Activated CD4-positive, alpha-beta T cell treated with anti-CD3 and anti-CD28 coated beads for 36 hours (primary cell): Measurements from ENCODE around the gene CAMKK2. TPM values are rescaled to one million over a fixed set of nuclear protein-coding genes. Genes with fewer than 3 reads are reported as not detected.
"Not testable (repeated sequence)": the region's sequence is repeated elsewhere in the genome, so short reads cannot be mapped to it uniquely, and the experiment has no call there.

Experiments
- ATAC-seq: fragments of 200-7000 bp; cut with Tn5 transposase; one replicate; pipeline ENCODE4 v1.10.0; 2021; ENCODE audit warnings: mild to moderate bottlenecking, moderate library complexity
- CTCF ChIA-PET: fragments of 350-600 bp; sonication (Branson Sonifier 250); formaldehyde crosslinking; loops from one replicate; lab custom pipeline; 2021; ENCODE audit warnings: antibody characterized with exemption; lab: Charles Lee
- POLR2A ChIA-PET: fragments of 350-600 bp; sonication (Branson Sonifier 250); formaldehyde crosslinking; loops from one replicate; lab custom pipeline; 2021; ENCODE audit warnings: antibody characterized with exemption, inconsistent platforms; lab: Charles Lee
- DNase-seq: peaks from one replicate; pipeline ENCODE4 v3.0.0-alpha.2; 2020
- H3K27ac Mint-ChIP-seq: one replicate; pipeline ENCODE4 v1.8.0; 2021; ENCODE audit warnings: mixed read lengths
- H3K27me3 Mint-ChIP-seq: one replicate; pipeline ENCODE4 v1.8.0; 2021; ENCODE audit warnings: mixed read lengths
- H3K36me3 Mint-ChIP-seq: one replicate; pipeline ENCODE4 v1.8.0; 2021; ENCODE audit warnings: low read depth, mixed read lengths
- H3K4me1 Mint-ChIP-seq: one replicate; pipeline ENCODE4 v1.8.0; 2021; ENCODE audit warnings: mixed read lengths
- H3K4me3 Mint-ChIP-seq: one replicate; pipeline ENCODE4 v1.8.0; 2021; ENCODE audit warnings: mild to moderate bottlenecking, moderate library complexity, mixed read lengths
- H3K9me3 Mint-ChIP-seq: one replicate; pipeline ENCODE4 v1.8.0; 2021; ENCODE audit warnings: low read depth, mixed read lengths
- intact Hi-C, 2 experiments: fragments of 100-400 bp; cut with DNase I in 1 of 2; cut with micrococcal nuclease in 1 of 2; formaldehyde crosslinking; loops; one replicate each; pipeline versions ENCODE4 v1.14.2 to v1.15.1; 2022 to 2024; cut with DNase I, micrococcal nuclease
- total RNA-seq, 2 experiments: library from RNA; stranded (reverse); gene quantifications; one replicate each; pipeline ENCODE4 v1.2.3, GENCODE V29; 2021

CAMKK2 gene
- total RNA-seq, 2 experiments from 2014 or later = 24.2 to 30.3 TPM

- CTCF ChIA-PET = interaction anchor here (1.1 kb wide), 1 partner anchor 165 kb away, joined by 4 read pairs; no protein-coding TSS in a partner anchor
- POLR2A ChIA-PET, H3K9me3 Mint-ChIP-seq, H3K36me3 Mint-ChIP-seq, H3K27ac Mint-ChIP-seq, H3K27me3 Mint-ChIP-seq, H3K4me3 Mint-ChIP-seq, DNase-seq, ATAC-seq: not testable (repeated sequence)
- peaks cover 18% of the 10 kb centered on the region for H3K4me1 Mint-ChIP-seq
- intact Hi-C loops = loop anchor here (5.0 kb wide), 2 partner anchors 54 to 504 kb away; partner anchors contain the start of genes ANAPC5 (in 1 of the 2) and SETD1B (in 1 of the 2)
These were observed 1.9 kb upstream of the CAMKK2 start for GRCh38 chr12:121298411-121298810.

- H3K4me1 Mint-ChIP-seq = peaks cover 20% of the 10 kb centered on the region
- peak overlapping the region; percentile 79 for H3K4me3 Mint-ChIP-seq
- DNase-seq (peak; percentile 86), ATAC-seq (peak; percentile 16)
- ChIA-PET CTCF (interaction anchor here (0.7 to 1.1 kb wide), 3 partner anchors 50 to 183 kb away, joined by 3 to 5 read pairs (median 4); no protein-coding TSS in a partner anchor), POLR2A (interaction anchor here (1.0 kb wide), 1 partner anchor 103 kb away, joined by 5 read pairs; no protein-coding TSS in a partner anchor)
- peaks cover 4% of the 10 kb centered on the region for H3K36me3 Mint-ChIP-seq
- intact Hi-C loops = loop anchor here (1.0 to 5.0 kb wide), 7 partner anchors 55 to 611 kb away; partner anchors contain the start of genes ANAPC5 (in 1 of the 2), C12orf43 (in 1 of the 2), KDM2B (in 1 of the 2) and MLEC (in 1 of the 2)
- H3K27me3 Mint-ChIP-seq = no peaks in the 10 kb centered on the region
- no peaks in the 10 kb centered on the region for H3K9me3 Mint-ChIP-seq
- H3K27ac Mint-ChIP-seq = peak overlapping the region; percentile 80
These were observed 1.0 kb upstream of the CAMKK2 start for GRCh38 chr12:121297435-121297991.

GRCh38 chr12:121295746-121296617 is 527 bp downstream of the CAMKK2 start:
- Mint-ChIP-seq H3K4me1 (peaks cover 23% of the 10 kb centered on the region), H3K4me3 (peak overlapping the region; percentile 88), H3K36me3 (peaks cover 16% of the 10 kb centered on the region), H3K27ac (peak overlapping the region; percentile 61), H3K27me3 (no peaks in the 10 kb centered on the region), H3K9me3 (no peaks in the 10 kb centered on the region)
- intact Hi-C loops = loop anchor here (1.0 to 5.0 kb wide), 16 partner anchors 38 to 782 kb away; partner anchors contain the start of genes ANAPC5 (in 2 of the 2), ACADS (in 1 of the 2), C12orf43 (in 1 of the 2) and KDM2B (in 1 of the 2)
- POLR2A ChIA-PET = interaction anchor here (0.6 kb wide), 1 partner anchor 59 kb away, joined by 3 read pairs; no protein-coding TSS in a partner anchor
- ATAC-seq (peak; percentile 14), DNase-seq (peak; percentile 41)
- CTCF ChIA-PET = interaction anchor here (0.7 to 1.1 kb wide), 4 partner anchors 11 to 858 kb away, joined by 3 to 4 read pairs (median 4); no protein-coding TSS in a partner anchor

- peaks cover 17% of the 10 kb centered on the region for H3K36me3 Mint-ChIP-seq
- no peak for DNase-seq
- no peaks in the 10 kb centered on the region for H3K9me3 Mint-ChIP-seq
- H3K27ac Mint-ChIP-seq = peak overlapping the region; percentile 61
- no peak for ATAC-seq
- H3K27me3 Mint-ChIP-seq = no peaks in the 10 kb centered on the region
- H3K4me1 Mint-ChIP-seq = peaks cover 23% of the 10 kb centered on the region
- ChIA-PET POLR2A (interaction anchor here (0.5 to 0.6 kb wide), 2 partner anchors 59 to 597 kb away, joined by 3 to 6 read pairs; no protein-coding TSS in a partner anchor), CTCF (interaction anchor here (0.6 to 1.1 kb wide), 5 partner anchors 10 to 857 kb away, joined by 3 to 4 read pairs (median 3); no protein-coding TSS in a partner anchor)
- intact Hi-C loops = loop anchor here (5.0 kb wide), 2 partner anchors 57 to 507 kb away; partner anchors contain the start of genes ANAPC5 (in 1 of the 2) and SETD1B (in 1 of the 2)
- H3K4me3 Mint-ChIP-seq = peak overlapping the region; percentile 88
These were observed 1.3 kb downstream of the CAMKK2 start for GRCh38 chr12:121295116-121295745.

GRCh38 chr12:121294151-121294889 is 2.2 kb downstream of the CAMKK2 start:
- Mint-ChIP-seq H3K4me1 (peaks cover 23% of the 10 kb centered on the region), H3K27ac (no peak overlapping the region), H3K4me3 (no peak overlapping the region), H3K9me3 (no peaks in the 10 kb centered on the region), H3K36me3 (peaks cover 17% of the 10 kb centered on the region), H3K27me3 (no peaks in the 10 kb centered on the region)
- ChIA-PET CTCF (interaction anchor here (0.6 to 1.1 kb wide), 3 partner anchors 9 to 146 kb away, joined by 3 to 4 read pairs (median 3); no protein-coding TSS in a partner anchor), POLR2A (no interaction called here)
- no peak for ATAC-seq
- intact Hi-C loops = no loop called here
- DNase-seq = no peak

GRCh38 chr12:121293603-121294002 is 2.9 kb downstream of the CAMKK2 start:
- no peaks in the 10 kb centered on the region for H3K9me3 Mint-ChIP-seq
- H3K4me3 Mint-ChIP-seq = no peak overlapping the region
- no peak for ATAC-seq
- ChIA-PET CTCF (interaction anchor here (1.1 kb wide), 1 partner anchor 41 kb away, joined by 3 read pairs; no protein-coding TSS in a partner anchor), POLR2A (no interaction called here)
- peaks cover 28% of the 10 kb centered on the region for H3K4me1 Mint-ChIP-seq
- no peaks in the 10 kb centered on the region for H3K27me3 Mint-ChIP-seq
- intact Hi-C loops = no loop called here
- DNase-seq = no peak
- H3K27ac Mint-ChIP-seq = no peak overlapping the region
- peaks cover 17% of the 10 kb centered on the region for H3K36me3 Mint-ChIP-seq

- no peak for ATAC-seq
- no peak overlapping the region for H3K27ac Mint-ChIP-seq
- ChIA-PET POLR2A (no interaction called here), CTCF (no interaction called here)
- peaks cover 22% of the 10 kb centered on the region for H3K36me3 Mint-ChIP-seq
- intact Hi-C loops = no loop called here
- H3K4me1 Mint-ChIP-seq = peaks cover 25% of the 10 kb centered on the region
- no peaks in the 10 kb centered on the region for H3K27me3 Mint-ChIP-seq
- no peak for DNase-seq
- H3K9me3 Mint-ChIP-seq = no peaks in the 10 kb centered on the region
- no peak overlapping the region for H3K4me3 Mint-ChIP-seq
These were observed 6.1 kb downstream of the CAMKK2 start for GRCh38 chr12:121290410-121290809.

- Mint-ChIP-seq H3K4me3 (no peak overlapping the region), H3K9me3 (no peaks in the 10 kb centered on the region), H3K27me3 (no peaks in the 10 kb centered on the region), H3K4me1 (peaks cover 22% of the 10 kb centered on the region), H3K36me3 (peaks cover 22% of the 10 kb centered on the region), H3K27ac (no peak overlapping the region)
- ChIA-PET CTCF (interaction anchor here (0.6 kb wide), 1 partner anchor 394 kb away, joined by 3 read pairs; no protein-coding TSS in a partner anchor), POLR2A (interaction anchor here (0.5 kb wide), 1 partner anchor 11 kb away, joined by 3 read pairs; no protein-coding TSS in a partner anchor)
- intact Hi-C loops = no loop called here
- ATAC-seq (no peak), DNase-seq (no peak)
These were observed 6.5 kb downstream of the CAMKK2 start for GRCh38 chr12:121289962-121290361.

- POLR2A ChIA-PET = no interaction called here
- Mint-ChIP-seq H3K36me3 (peaks cover 21% of the 10 kb centered on the region), H3K9me3 (no peaks in the 10 kb centered on the region), H3K4me1 (peaks cover 19% of the 10 kb centered on the region), H3K27ac (no peak overlapping the region), H3K4me3 (no peak overlapping the region), H3K27me3 (no peaks in the 10 kb centered on the region)
- ATAC-seq (no peak), DNase-seq (no peak)
- intact Hi-C loops = no loop called here
- CTCF ChIA-PET = interaction anchor here (0.6 kb wide), 1 partner anchor 33 kb away, joined by 4 read pairs; no protein-coding TSS in a partner anchor
These were observed 7.5 kb downstream of the CAMKK2 start for GRCh38 chr12:121288986-121289385.
